GM18951 (cell line): ENCODE results near the gene BCHE.

Experiments
- POLR2A ChIP-seq: IDR thresholded peaks from 4 replicates; pipeline ENCODE4 v1.6.1; 2011; ENCODE audit warnings: mild to moderate bottlenecking; ENCODE audit not compliant: insufficient read length, insufficient read depth; ENCODE audit errors: extremely low read depth
- in situ Hi-C: fragments of 300-500 bp; cut with MboI; formaldehyde crosslinking; loops from one replicate; pipeline ENCODE4 v1.12.0; 2022; ENCODE audit warnings: low sequenced_read_pairs, mixed read lengths, inconsistent platforms; ENCODE audit not compliant: unreplicated experiment

The BCHE gene

DNA sequence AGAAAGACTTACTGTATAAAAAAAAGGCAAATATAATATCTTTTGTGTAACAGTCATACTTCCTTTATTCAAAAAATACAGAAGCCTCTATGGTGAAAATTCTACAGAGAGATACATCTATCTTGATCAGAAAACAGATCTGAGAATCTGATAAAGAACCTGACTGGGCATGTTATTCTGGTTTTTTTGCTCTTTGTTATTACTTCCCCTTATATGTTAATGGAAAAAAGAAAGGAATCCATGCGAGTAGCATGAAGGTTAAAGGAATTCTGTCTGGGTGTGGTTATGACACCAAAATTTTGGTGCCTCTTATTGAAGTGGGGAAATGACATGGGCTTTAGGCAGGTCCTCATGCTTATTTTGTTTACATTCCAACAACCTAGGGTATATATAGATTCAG is 81.7 kb downstream of the BCHE start:
- no peak for TF ChIP-seq POLR2A
- in situ Hi-C loops: no loop called here

GRCh38 chr3:165754219-165755007 is 82.8 kb downstream of the BCHE start:
- in situ Hi-C loops: no loop called here
- no peak for TF ChIP-seq POLR2A

GRCh38 chr3:165753560-165753959 is 83.7 kb downstream of the BCHE start:
- in situ Hi-C loops: no loop called here
- no peak for TF ChIP-seq POLR2A

DNA sequence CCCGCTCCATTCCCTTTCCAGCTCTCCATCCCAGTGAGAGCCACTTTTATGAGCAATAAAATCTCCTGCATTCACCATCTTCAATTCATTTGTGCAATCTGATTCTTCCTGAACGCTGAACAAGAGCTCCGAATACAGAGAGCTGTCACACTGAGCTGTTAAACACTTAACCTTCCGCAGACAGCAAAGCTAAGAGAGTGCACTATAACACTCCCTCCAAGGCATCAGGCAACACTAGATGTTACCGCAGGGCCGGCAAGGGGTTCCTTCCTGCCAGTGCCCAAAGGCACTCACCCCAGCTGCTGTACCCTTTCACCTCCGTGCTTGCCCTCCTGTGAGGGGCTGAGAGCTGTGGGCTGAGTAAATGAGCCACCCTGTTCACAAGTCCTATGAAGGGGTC is 85.6 kb downstream of the BCHE start:
- no peak for TF ChIP-seq POLR2A
- in situ Hi-C loops: no loop called here

- in situ Hi-C loops: no loop called here
- TF ChIP-seq POLR2A: no peak
These were observed 87.4 kb downstream of the BCHE start for GRCh38 chr3:165749821-165750220.

DNA sequence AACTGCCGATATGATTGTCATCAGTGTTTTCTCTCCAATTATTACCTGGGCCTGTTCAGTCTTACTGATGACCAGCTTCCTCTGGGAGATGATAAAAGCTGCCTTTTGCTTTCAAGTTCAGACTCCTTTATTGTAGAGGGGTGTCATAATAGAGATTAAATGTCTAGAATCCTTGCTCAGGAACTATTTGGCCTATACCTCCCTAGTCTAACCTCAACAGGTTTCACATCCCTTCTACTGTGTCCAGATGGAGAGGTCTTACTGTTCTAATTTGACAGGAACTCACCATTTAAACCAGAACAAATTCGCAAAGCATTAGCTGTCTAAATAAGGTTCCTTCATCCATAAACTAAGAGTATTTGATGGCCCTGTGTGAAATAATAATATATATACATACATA is 88.0 kb downstream of the BCHE start:
- no peak for TF ChIP-seq POLR2A
- in situ Hi-C loops: no loop called here

- in situ Hi-C loops: no loop called here
- no peak for TF ChIP-seq POLR2A
These were observed 89.1 kb downstream of the BCHE start for GRCh38 chr3:165748094-165748493.

DNA sequence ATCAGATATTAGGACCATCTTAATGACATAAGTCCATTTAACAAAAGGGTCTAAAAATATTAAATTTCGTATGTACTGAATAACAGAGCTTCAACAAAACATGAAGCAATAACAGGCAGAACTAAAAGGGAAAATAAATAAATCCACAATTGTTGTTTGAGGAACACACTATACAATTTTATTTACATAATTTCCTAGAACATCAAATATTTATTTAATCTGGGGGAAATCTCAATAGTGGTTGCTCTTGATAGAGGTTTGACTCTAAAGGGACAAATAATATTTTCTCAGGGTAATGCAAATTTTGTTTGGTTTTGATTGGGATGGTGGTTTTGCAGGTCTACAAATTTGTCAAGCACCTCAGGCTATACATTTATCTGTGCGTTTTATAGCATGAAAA is 90.3 kb downstream of the BCHE start:
- TF ChIP-seq POLR2A: no peak
- in situ Hi-C loops: no loop called here

DNA sequence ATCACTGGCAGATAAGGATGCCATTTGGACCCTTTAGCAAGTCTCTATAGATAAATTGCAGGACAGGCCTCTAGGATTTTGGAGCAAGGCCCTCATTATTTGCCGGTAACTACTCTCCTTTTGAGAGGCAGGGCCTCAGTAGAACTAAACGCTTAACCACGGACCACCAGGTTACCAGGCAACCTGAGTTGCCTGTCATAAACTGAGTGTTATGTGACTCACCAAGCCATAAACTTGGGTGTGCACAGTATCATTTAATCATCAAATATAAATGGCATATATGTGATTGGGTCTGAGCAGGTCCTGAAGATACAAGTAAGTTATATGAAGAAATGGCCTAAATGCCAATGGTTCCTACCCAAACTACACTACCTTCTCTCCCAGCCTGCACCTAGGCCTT is 93.2 kb downstream of the BCHE start:
- TF ChIP-seq POLR2A: no peak
- in situ Hi-C loops: no loop called here

DNA sequence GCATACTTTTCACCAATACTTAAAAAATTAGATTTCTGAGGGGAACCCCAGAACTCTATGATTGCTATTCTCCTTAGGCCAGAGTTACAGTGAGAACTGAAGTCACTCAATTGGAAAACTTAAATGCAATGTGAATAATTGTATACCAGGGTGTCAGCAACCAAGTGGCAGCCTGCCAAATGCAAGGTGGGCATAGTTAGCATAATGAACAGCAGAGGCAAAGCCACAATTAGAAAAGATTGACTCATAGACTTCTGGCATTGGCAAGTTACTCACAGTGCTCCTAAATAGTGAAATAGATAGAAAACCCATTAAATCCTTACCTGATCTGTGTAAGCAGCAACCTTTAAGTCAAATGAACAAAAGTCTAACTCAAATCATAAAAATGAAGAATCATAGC is 94.9 kb downstream of the BCHE start:
- in situ Hi-C loops: no loop called here
- no peak for TF ChIP-seq POLR2A

- no peak for TF ChIP-seq POLR2A
- in situ Hi-C loops: no loop called here
These were observed 107.5 kb downstream of the BCHE start for GRCh38 chr3:165729756-165730155.

GRCh38 chr3:165728924-165729323 is 108.3 kb downstream of the BCHE start:
- in situ Hi-C loops: no loop called here
- TF ChIP-seq POLR2A: no peak

DNA sequence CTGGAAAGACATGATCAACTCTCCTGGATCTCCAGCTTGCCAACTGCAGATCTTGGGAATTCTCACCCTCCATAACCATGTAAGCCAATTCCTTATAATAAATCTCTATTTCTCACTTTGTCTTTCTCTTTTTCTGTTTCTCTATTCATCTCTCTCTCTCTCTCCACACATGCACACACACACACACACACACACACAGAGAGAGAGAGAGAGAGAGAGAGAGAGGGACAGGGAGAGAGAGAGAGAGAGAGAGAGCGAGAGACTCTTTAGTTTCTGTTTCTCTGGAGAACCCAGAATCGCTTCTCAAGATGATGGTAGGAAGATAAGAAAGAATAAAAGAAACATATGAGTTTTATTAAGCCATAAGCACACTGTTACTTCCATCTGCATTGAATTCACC is 111.9 kb downstream of the BCHE start:
- in situ Hi-C loops: no loop called here

More for the DNA sequence above, 111.9 kb downstream of the BCHE start:
- TF ChIP-seq POLR2A: no peak
